EL (cell line): ENCODE results near the gene PLD4.

ENCODE experiments used
- DNase-seq: peaks from one replicate; pipeline ENCODE4 v3.0.0-alpha.2; 2016

PLD4 gene

GRCh38 chr14:104929268-104930230, 4.9 kb downstream of the PLD4 start:
- no peak for DNase-seq

GRCh38 chr14:104930526-104931303, 6.0 kb downstream of the PLD4 start:
- DNase-seq = no peak

- DNase-seq = no peak
Observed at GRCh38 chr14:104931304-104931770, 6.7 kb downstream of the PLD4 start.

- no peak for DNase-seq
Observed at GRCh38 chr14:104931771-104932675, 7.3 kb downstream of the PLD4 start.

GRCh38 chr14:104932676-104933631, 8.3 kb downstream of the PLD4 start:
- DNase-seq = peak; percentile 91

- no peak for DNase-seq
Observed at GRCh38 chr14:104933746-104934733, 9.4 kb downstream of the PLD4 start.

- DNase-seq = no peak
Observed at GRCh38 chr14:104935026-104935650, 10.5 kb downstream of the PLD4 start.

- no peak for DNase-seq
Observed at GRCh38 chr14:104935955-104936354, 11.3 kb downstream of the PLD4 start.

- DNase-seq = no peak
Observed at GRCh38 chr14:104936361-104937155, 11.9 kb downstream of the PLD4 start.

- DNase-seq = no peak
Observed at GRCh38 chr14:104937161-104937560, 12.5 kb downstream of the PLD4 start.

GRCh38 chr14:104937694-104938365, 13.2 kb downstream of the PLD4 start:
- DNase-seq = no peak

- no peak for DNase-seq
Observed at GRCh38 chr14:104938436-104938835, 13.8 kb downstream of the PLD4 start.

GRCh38 chr14:104938960-104939359, 14.3 kb downstream of the PLD4 start:
- DNase-seq = no peak

- DNase-seq = no peak
Observed at GRCh38 chr14:104939666-104940410, 15.2 kb downstream of the PLD4 start.

- DNase-seq = no peak
Observed at GRCh38 chr14:104940526-104941150, 16.0 kb downstream of the PLD4 start.

- DNase-seq = no peak
Observed at GRCh38 chr14:104941508-104942365, 17.1 kb downstream of the PLD4 start.
